GM04504 (cell line): ENCODE data around the gene SLC7A7.
"Not testable (repeated sequence)": the region's sequence is repeated elsewhere in the genome, so short reads cannot be mapped to it uniquely, and the experiment has no call there.

Source experiments
- DNase-seq: peaks from one replicate; pipeline ENCODE4 v3.0.0-alpha.2; 2012; ENCODE audit warnings: low read depth

Gene SLC7A7

GRCh38 chr14:22752422-22752821 lies 62.8 kb downstream of the SLC7A7 start:
- no peak for DNase-seq

GRCh38 chr14:22748631-22749068 lies 66.6 kb downstream of the SLC7A7 start:
- no peak for DNase-seq

GRCh38 chr14:22748206-22748605 lies 67.0 kb downstream of the SLC7A7 start:
- DNase-seq, result no peak

- DNase-seq, result no peak
Observed at GRCh38 chr14:22747769-22748168, 67.5 kb downstream of the SLC7A7 start.

GRCh38 chr14:22740020-22740419 lies 75.2 kb downstream of the SLC7A7 start:
- DNase-seq, result no peak

GRCh38 chr14:22739423-22739822 lies 75.8 kb downstream of the SLC7A7 start:
- no peak for DNase-seq

GRCh38 chr14:22737052-22737451 lies 78.2 kb downstream of the SLC7A7 start:
- DNase-seq, result no peak

GRCh38 chr14:22736384-22736783 lies 78.9 kb downstream of the SLC7A7 start:
- DNase-seq, result not testable (repeated sequence)

- DNase-seq, result no peak
Observed at GRCh38 chr14:22735096-22735495, 80.1 kb downstream of the SLC7A7 start.

- no peak for DNase-seq
Observed at GRCh38 chr14:22733829-22734228, 81.4 kb downstream of the SLC7A7 start.

- not testable (repeated sequence) for DNase-seq
Observed at GRCh38 chr14:22732062-22732461, 83.2 kb downstream of the SLC7A7 start.

GRCh38 chr14:22726012-22726411 lies 89.2 kb downstream of the SLC7A7 start:
- DNase-seq, result no peak

GRCh38 chr14:22725374-22725773 lies 89.9 kb downstream of the SLC7A7 start:
- DNase-seq, result not testable (repeated sequence)

GRCh38 chr14:22724847-22725246 lies 90.4 kb downstream of the SLC7A7 start:
- DNase-seq, result not testable (repeated sequence)

- no peak for DNase-seq
Observed at GRCh38 chr14:22723815-22724214, 91.4 kb downstream of the SLC7A7 start.
